PC-3 (cell line): ENCODE results near the gene DLG5. TPM values are rescaled to one million over a fixed set of nuclear protein-coding genes. Genes with fewer than 3 reads are reported as not detected.

Source experiments
- ATAC-seq: fragments of 200-7000 bp; cut with Tn5 transposase; 2 replicates; pipeline ENCODE4 v1.9.1; 2020; ENCODE audit warnings: mild to moderate bottlenecking, moderate library complexity
- BruUV-seq: library from RNA; stranded (reverse); fragments of 400-500 nt; replicated peaks from 2 replicates; lab custom pipeline; 2021; lab: Mats Ljungman, UMichigan
- CTCF ChIA-PET: fragments of 300-600 bp; sonication (Branson Sonifier 250); formaldehyde crosslinking; loops from one replicate; lab custom pipeline; 2022; ENCODE audit warnings: antibody characterized with exemption; lab: Charles Lee
- POLR2A ChIA-PET: fragments of 300-600 bp; sonication (Branson Sonifier 250); formaldehyde crosslinking; loops from one replicate; lab custom pipeline; 2022; ENCODE audit warnings: antibody characterized with exemption; ENCODE audit not compliant: unreplicated experiment; lab: Charles Lee
- DNase-seq: peaks from one replicate; pipeline ENCODE4 v3.0.0-alpha.2; 2015
- H2AFZ ChIP-seq: fragments of 300-600 bp; sonication (generic); 2 replicates; pipeline ENCODE4 v1.6.0; 2016; ENCODE audit warnings: antibody characterized with exemption, low read length
- H3F3A ChIP-seq: fragments of 300-600 bp; sonication (generic); one replicate; pipeline ENCODE4 v1.6.0; 2017; ENCODE audit warnings: antibody characterized with exemption, low read length, control low read depth, mild to moderate bottlenecking; ENCODE audit not compliant: unreplicated experiment
- H3K27ac ChIP-seq: fragments of 300-600 bp; sonication (generic); 2 replicates; pipeline ENCODE4 v1.5.1; 2016; ENCODE audit warnings: mild to moderate bottlenecking, low read length
- H3K27me3 ChIP-seq: fragments of 300-600 bp; sonication (generic); 2 replicates; pipeline ENCODE4 v1.6.1; 2016; ENCODE audit warnings: low read length, mixed read lengths
- H3K36me3 ChIP-seq: fragments of 300-600 bp; sonication (generic); 2 replicates; pipeline ENCODE4 v1.6.1; 2016; ENCODE audit warnings: low read depth, mixed run types, low read length, mixed read lengths
- H3K4me1 ChIP-seq: fragments of 300-600 bp; sonication (generic); 2 replicates; pipeline ENCODE4 v1.5.1; 2016; ENCODE audit warnings: low read length; ENCODE audit not compliant: insufficient read depth
- H3K4me2 ChIP-seq: fragments of 300-600 bp; sonication (generic); 2 replicates; pipeline ENCODE4 v1.6.0; 2016; ENCODE audit warnings: low read length
- H3K4me3 ChIP-seq: fragments of 300-600 bp; sonication (generic); 2 replicates; pipeline ENCODE4 v1.5.1; 2016; ENCODE audit warnings: mild to moderate bottlenecking, low read length, mixed read lengths
- H3K79me2 ChIP-seq: fragments of 300-600 bp; sonication (generic); 2 replicates; pipeline ENCODE4 v1.6.1; 2017; ENCODE audit warnings: low read length, mixed read lengths
- H3K9ac ChIP-seq: fragments of 300-600 bp; sonication (generic); 2 replicates; pipeline ENCODE4 v1.6.0; 2016; ENCODE audit warnings: mild to moderate bottlenecking, low read length
- H3K9me2 ChIP-seq: fragments of 300-600 bp; sonication (generic); replicated peaks from 2 replicates; pipeline ENCODE4 v1.6.1; 2016; ENCODE audit warnings: mixed run types, low read length, mixed read lengths
- H3K9me3 ChIP-seq: fragments of 300-600 bp; sonication (generic); 2 replicates; pipeline ENCODE4 v1.6.1; 2016; ENCODE audit warnings: low read length, mixed read lengths
- H4K20me1 ChIP-seq: fragments of 300-600 bp; sonication (generic); 2 replicates; pipeline ENCODE4 v1.6.1; 2016; ENCODE audit warnings: low read length, mixed read lengths
- EZH2 ChIP-seq: fragments of 300-600 bp; sonication (generic); IDR thresholded peaks from one replicate; pipeline ENCODE4 v1.6.1; 2017; ENCODE audit warnings: antibody characterized with exemption, mild to moderate bottlenecking, low read length; ENCODE audit not compliant: unreplicated experiment
- EZH2phosphoT487 ChIP-seq: fragments of 300-600 bp; sonication (generic); IDR thresholded peaks from 2 replicates; pipeline ENCODE4 v1.6.1; 2018; ENCODE audit warnings: mild to moderate bottlenecking, antibody characterized with exemption, low read length, borderline replicate concordance
- intact Hi-C: fragments of 100-400 bp; cut with micrococcal nuclease; formaldehyde crosslinking; loops from 2 replicates; pipeline ENCODE4 v1.9.0; 2023
- total RNA-seq: library from RNA; depleted of rRNA; stranded (reverse); fragments of >200 nt; gene quantifications from 2 replicates; pipeline ENCODE4 v1.2.3, GENCODE V29; 2014
- TF ChIP-seq, protein P1 (sequence below): fragments of 300-600 bp; sonication (generic); conservative IDR thresholded peaks from 2 replicates; pipeline ENCODE4 v1.5.1; 2017; ENCODE audit warnings: antibody characterized with exemption, low read depth, mild to moderate bottlenecking, low read length

The DLG5 gene
- total RNA-seq, 1 experiment from 2014 or later, result 118 TPM

- ChIA-PET POLR2A (no interaction called here), CTCF (no interaction called here)
- H3K9me3 ChIP-seq, result no peaks in the 10 kb centered on the region
- intact Hi-C loops, result no loop called here
- H3F3A ChIP-seq, result no peaks in the 10 kb centered on the region
- no peak overlapping the region for H3K4me3 ChIP-seq
- peaks cover 87% of the 10 kb centered on the region for H3K79me2 ChIP-seq
- H4K20me1 ChIP-seq, result peaks cover 13% of the 10 kb centered on the region; the same call in 1 of the 2 replicates
- no peaks in the 10 kb centered on the region for H3K9me2 ChIP-seq
- H3K4me2 ChIP-seq, result no peak overlapping the region
- no peaks in the 10 kb centered on the region for H3K27me3 ChIP-seq
- DNase-seq (no peak), ATAC-seq (no peak)
- BruUV-seq, result no TSS peak
- no peak overlapping the region for H2AFZ ChIP-seq
- no peak overlapping the region for H3K27ac ChIP-seq
- TF ChIP-seq, protein P1, sequence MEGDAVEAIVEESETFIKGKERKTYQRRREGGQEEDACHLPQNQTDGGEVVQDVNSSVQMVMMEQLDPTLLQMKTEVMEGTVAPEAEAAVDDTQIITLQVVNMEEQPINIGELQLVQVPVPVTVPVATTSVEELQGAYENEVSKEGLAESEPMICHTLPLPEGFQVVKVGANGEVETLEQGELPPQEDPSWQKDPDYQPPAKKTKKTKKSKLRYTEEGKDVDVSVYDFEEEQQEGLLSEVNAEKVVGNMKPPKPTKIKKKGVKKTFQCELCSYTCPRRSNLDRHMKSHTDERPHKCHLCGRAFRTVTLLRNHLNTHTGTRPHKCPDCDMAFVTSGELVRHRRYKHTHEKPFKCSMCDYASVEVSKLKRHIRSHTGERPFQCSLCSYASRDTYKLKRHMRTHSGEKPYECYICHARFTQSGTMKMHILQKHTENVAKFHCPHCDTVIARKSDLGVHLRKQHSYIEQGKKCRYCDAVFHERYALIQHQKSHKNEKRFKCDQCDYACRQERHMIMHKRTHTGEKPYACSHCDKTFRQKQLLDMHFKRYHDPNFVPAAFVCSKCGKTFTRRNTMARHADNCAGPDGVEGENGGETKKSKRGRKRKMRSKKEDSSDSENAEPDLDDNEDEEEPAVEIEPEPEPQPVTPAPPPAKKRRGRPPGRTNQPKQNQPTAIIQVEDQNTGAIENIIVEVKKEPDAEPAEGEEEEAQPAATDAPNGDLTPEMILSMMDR, result no peak
- TF ChIP-seq EZH2phosphoT487, result no peak
- no peak for TF ChIP-seq EZH2
- H3K4me1 ChIP-seq, result peaks cover 25% of the 10 kb centered on the region
- H3K9ac ChIP-seq, result no peak overlapping the region
- H3K36me3 ChIP-seq, result peaks cover 3% of the 10 kb centered on the region; the same call in 1 of the 2 replicates
These were observed 19.1 kb downstream of the DLG5 start for GRCh38 chr10:77907462-77907861.

- Histone ChIP-seq H3K27me3 (no peaks in the 10 kb centered on the region), H3K4me1 (peaks cover 25% of the 10 kb centered on the region), H3F3A (no peaks in the 10 kb centered on the region), H3K9me2 (no peaks in the 10 kb centered on the region), H3K4me2 (no peak overlapping the region), H3K9me3 (no peaks in the 10 kb centered on the region), H3K9ac (no peak overlapping the region), H4K20me1 (peaks cover 13% of the 10 kb centered on the region; the same call in 1 of the 2 replicates), H3K4me3 (no peak overlapping the region), H3K79me2 (peaks cover 87% of the 10 kb centered on the region), H3K27ac (no peak overlapping the region), H2AFZ (no peak overlapping the region), H3K36me3 (peaks cover 3% of the 10 kb centered on the region; the same call in 1 of the 2 replicates)
- TF ChIP-seq, protein P1, result no peak
- TF ChIP-seq EZH2 (no peak), EZH2phosphoT487 (no peak)
- ChIA-PET CTCF (no interaction called here), POLR2A (no interaction called here)
- ATAC-seq (no peak), DNase-seq (no peak)
- BruUV-seq, result no TSS peak
- intact Hi-C loops, result no loop called here
These were observed 19.6 kb downstream of the DLG5 start for GRCh38 chr10:77906951-77907421.

GRCh38 chr10:77905781-77906180 is 20.8 kb downstream of the DLG5 start:
- peaks cover 17% of the 10 kb centered on the region; the same call in 1 of the 2 replicates for H4K20me1 ChIP-seq
- H3F3A ChIP-seq, result no peaks in the 10 kb centered on the region
- ChIA-PET CTCF (interaction anchor here (0.6 kb wide), 1 partner anchor 84 kb away, joined by 7 read pairs; no protein-coding TSS in a partner anchor), POLR2A (no interaction called here)
- no peaks in the 10 kb centered on the region for H3K9me3 ChIP-seq
- no peak for TF ChIP-seq EZH2
- TF ChIP-seq EZH2phosphoT487, result no peak
- TF ChIP-seq, protein P1, result no peak
- H3K36me3 ChIP-seq, result peaks cover 3% of the 10 kb centered on the region; the same call in 1 of the 2 replicates
- no peaks in the 10 kb centered on the region for H3K27me3 ChIP-seq
- H2AFZ ChIP-seq, result no peak overlapping the region
- peaks cover 86% of the 10 kb centered on the region for H3K79me2 ChIP-seq
- ATAC-seq (no peak), DNase-seq (no peak)
- H3K27ac ChIP-seq, result no peak overlapping the region
- no TSS peak for BruUV-seq
- H3K4me2 ChIP-seq, result no peak overlapping the region
- intact Hi-C loops, result no loop called here
- H3K9me2 ChIP-seq, result no peaks in the 10 kb centered on the region
- H3K9ac ChIP-seq, result no peak overlapping the region
- no peak overlapping the region for H3K4me3 ChIP-seq
- peaks cover 15% of the 10 kb centered on the region for H3K4me1 ChIP-seq
